Measurements from ENCODE around the gene PCGF6.

Gene PCGF6

DNA sequence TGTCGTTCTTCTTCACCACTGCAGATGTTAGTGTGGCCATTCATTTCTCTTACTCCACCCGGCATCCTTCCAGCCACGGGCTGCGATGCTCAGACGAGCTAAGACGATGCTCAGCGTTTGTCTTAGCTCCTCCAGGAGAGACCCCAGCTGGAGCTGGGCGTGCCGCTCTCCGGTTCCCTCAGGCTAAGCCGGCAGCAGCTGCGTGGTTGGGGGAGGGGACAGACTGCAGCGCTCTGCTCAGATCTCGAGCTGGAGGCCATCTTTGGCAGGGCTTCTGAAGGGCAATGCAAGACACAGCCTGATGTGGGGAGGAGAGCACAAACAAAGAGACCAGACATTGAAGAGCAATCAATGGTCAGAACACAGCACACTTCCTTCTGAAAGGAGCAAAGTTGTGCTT is 69.2 kb downstream of the PCGF6 start:
- no peak overlapping the region for H3K4me3 ChIP-seq (ENCODE audit: low read depth, low read length)
- TF ChIP-seq, protein P1, sequence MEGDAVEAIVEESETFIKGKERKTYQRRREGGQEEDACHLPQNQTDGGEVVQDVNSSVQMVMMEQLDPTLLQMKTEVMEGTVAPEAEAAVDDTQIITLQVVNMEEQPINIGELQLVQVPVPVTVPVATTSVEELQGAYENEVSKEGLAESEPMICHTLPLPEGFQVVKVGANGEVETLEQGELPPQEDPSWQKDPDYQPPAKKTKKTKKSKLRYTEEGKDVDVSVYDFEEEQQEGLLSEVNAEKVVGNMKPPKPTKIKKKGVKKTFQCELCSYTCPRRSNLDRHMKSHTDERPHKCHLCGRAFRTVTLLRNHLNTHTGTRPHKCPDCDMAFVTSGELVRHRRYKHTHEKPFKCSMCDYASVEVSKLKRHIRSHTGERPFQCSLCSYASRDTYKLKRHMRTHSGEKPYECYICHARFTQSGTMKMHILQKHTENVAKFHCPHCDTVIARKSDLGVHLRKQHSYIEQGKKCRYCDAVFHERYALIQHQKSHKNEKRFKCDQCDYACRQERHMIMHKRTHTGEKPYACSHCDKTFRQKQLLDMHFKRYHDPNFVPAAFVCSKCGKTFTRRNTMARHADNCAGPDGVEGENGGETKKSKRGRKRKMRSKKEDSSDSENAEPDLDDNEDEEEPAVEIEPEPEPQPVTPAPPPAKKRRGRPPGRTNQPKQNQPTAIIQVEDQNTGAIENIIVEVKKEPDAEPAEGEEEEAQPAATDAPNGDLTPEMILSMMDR (IDR thresholded peaks at IDR 0.05; ENCODE audit: low read depth, low read length), result no peak

GRCh38 chr10:103280506-103280905 is 70.4 kb downstream of the PCGF6 start:
- TF ChIP-seq, protein P1 (IDR thresholded peaks at IDR 0.05; ENCODE audit: low read depth, low read length), result no peak
- no peak overlapping the region for H3K4me3 ChIP-seq (ENCODE audit: low read depth, low read length)

GRCh38 chr10:103280031-103280430 is 70.9 kb downstream of the PCGF6 start:
- TF ChIP-seq, protein P1 (IDR thresholded peaks at IDR 0.05; ENCODE audit: low read depth, low read length), result no peak
- no peak overlapping the region for H3K4me3 ChIP-seq (ENCODE audit: low read depth, low read length)

DNA sequence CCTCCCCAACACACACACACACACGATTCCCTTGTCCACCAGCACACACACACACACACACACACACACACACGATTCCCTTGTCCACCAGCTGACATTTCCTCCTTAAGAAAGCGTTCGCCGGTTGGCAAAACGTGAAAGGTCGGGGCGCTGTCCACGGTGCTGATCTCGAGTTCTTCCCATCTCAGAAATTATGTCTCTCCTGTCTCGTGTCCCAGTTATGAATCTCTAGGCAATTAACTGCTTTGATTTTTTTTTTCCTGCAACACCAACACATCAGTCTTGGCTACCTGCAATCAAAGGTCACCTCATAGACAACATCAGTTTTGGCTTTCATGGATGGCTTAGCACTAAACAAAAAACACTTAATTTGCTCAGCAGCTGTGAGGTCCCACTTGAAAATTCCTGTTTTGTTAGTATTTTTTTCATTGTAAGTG is 72.1 kb downstream of the PCGF6 start:
- no peak overlapping the region for H3K4me3 ChIP-seq (ENCODE audit: low read depth, low read length)
- TF ChIP-seq, protein P1 (IDR thresholded peaks at IDR 0.05; ENCODE audit: low read depth, low read length), result no peak

DNA sequence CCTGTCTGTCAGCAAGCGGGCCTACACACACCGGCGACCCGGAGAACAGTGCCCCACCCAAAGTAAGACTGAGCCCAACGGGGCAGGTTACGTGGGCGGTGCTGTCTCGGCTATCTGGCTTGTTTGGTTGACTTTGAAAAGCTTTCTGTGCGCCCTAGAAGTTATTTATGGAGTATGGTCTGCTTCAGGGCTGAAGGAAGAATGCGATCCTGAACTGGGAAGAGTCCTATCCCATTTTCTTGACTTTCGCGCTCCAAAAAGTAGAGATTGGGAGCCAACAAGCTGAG is 72.5 kb downstream of the PCGF6 start:
- no peak overlapping the region for H3K4me3 ChIP-seq (ENCODE audit: low read depth, low read length)
- TF ChIP-seq, protein P1 (IDR thresholded peaks at IDR 0.05; ENCODE audit: low read depth, low read length), result no peak

DNA sequence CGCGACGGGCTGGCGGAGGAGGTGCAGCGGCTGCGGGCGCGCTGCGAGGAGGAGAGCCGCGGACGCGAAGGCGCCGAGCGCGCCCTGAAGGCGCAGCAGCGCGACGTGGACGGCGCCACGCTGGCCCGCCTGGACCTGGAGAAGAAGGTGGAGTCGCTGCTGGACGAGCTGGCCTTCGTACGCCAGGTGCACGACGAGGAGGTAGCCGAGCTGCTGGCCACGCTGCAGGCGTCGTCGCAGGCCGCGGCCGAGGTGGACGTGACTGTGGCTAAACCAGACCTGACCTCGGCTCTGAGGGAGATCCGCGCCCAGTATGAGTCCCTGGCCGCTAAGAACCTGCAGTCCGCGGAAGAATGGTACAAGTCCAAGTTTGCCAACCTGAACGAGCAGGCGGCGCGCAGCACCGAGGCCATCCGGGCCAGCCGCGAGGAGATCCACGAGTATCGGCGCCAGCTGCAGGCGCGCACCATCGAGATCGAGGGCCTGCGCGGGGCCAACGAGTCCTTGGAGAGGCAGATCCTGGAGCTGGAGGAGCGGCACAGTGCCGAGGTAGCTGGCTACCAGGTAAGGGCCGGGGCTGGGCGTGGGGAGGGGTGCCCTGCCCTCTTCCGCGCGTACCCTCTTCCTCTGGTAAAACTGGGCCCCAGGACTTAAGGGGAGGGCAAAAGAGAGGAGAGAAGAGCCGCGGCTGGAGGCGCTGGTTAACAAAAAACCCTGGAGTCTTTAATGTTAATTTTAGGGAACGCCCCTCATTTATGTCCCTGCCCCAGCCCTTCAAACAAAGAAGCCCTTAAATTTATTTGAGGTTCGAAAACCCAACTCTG is 73.0 kb downstream of the PCGF6 start:
- H3K4me3 ChIP-seq (ENCODE audit: low read depth, low read length), result peak overlapping the region; percentile 51
- TF ChIP-seq, protein P1 (IDR thresholded peaks at IDR 0.05; ENCODE audit: low read depth, low read length), result no peak

- TF ChIP-seq, protein P1 (IDR thresholded peaks at IDR 0.05; ENCODE audit: low read depth, low read length), result no peak
Observed at GRCh38 chr10:103276896-103277712, 73.8 kb downstream of the PCGF6 start, which contains the start of gene INA. Gene INA, plus strand, starts transcription at chr10:103277138. Its CDS starts 74 bp downstream, at chr10:103277212.

More at GRCh38 chr10:103276896-103277712, 73.8 kb downstream of the PCGF6 start, which contains the start of gene INA:
- H3K4me3 ChIP-seq (ENCODE audit: low read depth, low read length), result peak within 1 kb of the TSS; percentile 51

Measured in WI38 (cell line).